NCI-H2029 treated with DMSO at 0.1 percent for 48 hours (cell line): Measurements from ENCODE around the gene GAA.
A peak's percentile ranks its signal among the peaks of the same experiment; 100 is the strongest.

ENCODE experiments used
- DNase-seq: peaks from one replicate; lab custom pipeline; 2025; lab: John Stamatoyannopoulos, UW

GAA gene

GRCh38 chr17:80104321-80104955 is 3.1 kb downstream of the GAA start:
- DNase-seq, result peak; percentile 59

GRCh38 chr17:80104956-80105375 is 3.6 kb downstream of the GAA start:
- no peak for DNase-seq

GRCh38 chr17:80105762-80106161 is 4.4 kb downstream of the GAA start:
- DNase-seq, result no peak

GRCh38 chr17:80106176-80106575 is 4.8 kb downstream of the GAA start:
- no peak for DNase-seq

GRCh38 chr17:80106751-80107150 is 5.4 kb downstream of the GAA start:
- no peak for DNase-seq

- DNase-seq, result no peak
Measured at GRCh38 chr17:80107231-80108021, 6.0 kb downstream of the GAA start.

- DNase-seq, result no peak
Measured at GRCh38 chr17:80108036-80108971, 6.9 kb downstream of the GAA start.

GRCh38 chr17:80109066-80109660 is 7.8 kb downstream of the GAA start:
- DNase-seq, result no peak

- DNase-seq, result no peak
Measured at GRCh38 chr17:80109713-80110446, 8.5 kb downstream of the GAA start.

- DNase-seq, result no peak
Measured at GRCh38 chr17:80110447-80110812, 9.0 kb downstream of the GAA start.

- DNase-seq, result no peak
Measured at GRCh38 chr17:80110927-80111701, 9.7 kb downstream of the GAA start.

GRCh38 chr17:80111702-80112470 is 10.5 kb downstream of the GAA start:
- no peak for DNase-seq

- DNase-seq, result no peak
Measured at GRCh38 chr17:80112471-80113032, 11.2 kb downstream of the GAA start.

GRCh38 chr17:80113033-80113484 is 11.7 kb downstream of the GAA start:
- no peak for DNase-seq

- DNase-seq, result no peak
Measured at GRCh38 chr17:80114758-80115157, 13.4 kb downstream of the GAA start.

GRCh38 chr17:80115159-80115558 is 13.8 kb downstream of the GAA start:
- no peak for DNase-seq

GRCh38 chr17:80116276-80116920 is 15.0 kb downstream of the GAA start:
- DNase-seq, result no peak

GRCh38 chr17:80116921-80117380 is 15.6 kb downstream of the GAA start:
- no peak for DNase-seq
